Esophagus muscularis mucosa (tissue), 4 donors: ENCODE measurements around the gene PHACTR1. TPM values are rescaled to one million over a fixed set of nuclear protein-coding genes. Genes with fewer than 3 reads are reported as not detected.

Experiments used
- DNase-seq: peaks from one replicate; pipeline ENCODE4 v3.0.0-alpha.2; 2017; ENCODE audit errors: extremely low spot score
- H3K27ac ChIP-seq, 4 donors: fragments of 200-600 bp; sonication (generic); replicated peaks in 1 of 4; 1 replicate in 3 of 4; 2 replicates in 1 of 4; pipeline ENCODE4 v1.5.1; 2016 to 2019; ENCODE audit warnings: mild to moderate bottlenecking in 1 of 4
- H3K27me3 ChIP-seq, 4 donors: fragments of 200-600 bp; sonication (generic); one replicate each; pipeline versions ENCODE4 v1.5.1 to v1.6.0; 2016 to 2019
- H3K36me3 ChIP-seq, 4 donors: fragments of 200-600 bp; sonication (generic); one replicate each; pipeline ENCODE4 v1.5.1; 2016 to 2019
- H3K4me1 ChIP-seq, 4 donors: fragments of 200-600 bp; sonication (generic); one replicate each; pipeline ENCODE4 v1.5.1; 2016 to 2019
- H3K4me3 ChIP-seq, 4 donors: fragments of 200-600 bp; sonication (generic); 1 replicate in 2 of 4; 2 replicates in 2 of 4; pipeline ENCODE4 v1.5.1; 2016 to 2019; ENCODE audit warnings: mild to moderate bottlenecking in 4 of 4, moderate library complexity in 1 of 4
- H3K9me3 ChIP-seq, 4 donors: fragments of 200-600 bp; sonication (generic); 1 replicate in 3 of 4; 2 replicates in 1 of 4; pipeline ENCODE4 v1.5.1; 2016 to 2019
- EP300 ChIP-seq: sonication (generic); formaldehyde crosslinking; IDR thresholded peaks from one replicate; pipeline ENCODE4 v1.6.1; 2017; ENCODE audit warnings: antibody characterized with exemption
- POLR2A ChIP-seq: fragments of 450-650 bp; IDR thresholded peaks from one replicate; pipeline ENCODE4 v1.6.1; 2017; ENCODE audit warnings: antibody characterized with exemption, moderate library complexity, mild to moderate bottlenecking, low read depth
- POLR2AphosphoS5 ChIP-seq, 2 donors: sonication (generic); formaldehyde crosslinking; IDR thresholded peaks; one replicate each; pipeline ENCODE4 v1.6.1; 2017; ENCODE audit warnings: antibody characterized with exemption in 2 of 2
- WGBS: methylation state at CpG from one replicate; pipeline ENCODE4 v1.1.5; 2018; 5-methylcytosine and 5-hydroxymethylcytosine counted together
- intact Hi-C: fragments of 100-400 bp; cut with DNase I; formaldehyde crosslinking; loops from one replicate; pipeline ENCODE4 v1.15.1; 2023
- total RNA-seq, 4 donors: library from RNA; depleted of rRNA; stranded (reverse); fragments of >200 nt; gene quantifications; one replicate each; pipeline versions ENCODE4 v1.1.0 to v1.2.1, GENCODE V29; 2016
- TF ChIP-seq, protein P1 (sequence below), 3 experiments: fragments of 200-600 bp in 2 of 3; fragments of 450-650 bp in 1 of 3; sonication (generic) in 2 of 3; IDR thresholded peaks; one replicate each; pipeline ENCODE4 v1.5.1; 2017 to 2019; ENCODE audit warnings: antibody characterized with exemption in 3 of 3, mild to moderate bottlenecking in 2 of 3, moderate library complexity in 1 of 3

PHACTR1 gene
- total RNA-seq, 4 donors from 2014 or later = 0.83 to 4.2 (median 3.1) TPM

DNA sequence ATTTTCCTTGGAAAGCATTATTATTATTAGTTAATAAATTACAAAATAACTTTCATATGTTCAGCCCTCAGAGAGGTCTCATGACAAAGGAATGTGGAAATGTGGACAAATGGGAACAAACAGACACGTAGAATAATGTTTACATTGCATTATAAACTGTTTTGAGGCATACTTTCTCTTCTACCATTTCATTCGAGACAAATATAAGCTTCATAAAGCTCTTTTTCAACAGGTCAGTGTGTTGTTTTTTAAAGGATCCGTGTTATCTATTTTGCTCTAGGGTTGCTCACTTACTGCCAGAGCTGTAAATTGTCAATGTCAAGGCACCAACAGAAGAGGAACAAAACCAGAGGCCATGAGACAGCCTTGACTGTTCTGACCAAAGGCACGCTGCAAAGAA, 256.8 kb downstream of the PHACTR1 start:
- no peaks in the 10 kb centered on the region for H3K9me3 ChIP-seq
- H3K4me1 ChIP-seq = no peaks in the 10 kb centered on the region
- TF ChIP-seq EP300 (no peak), POLR2AphosphoS5 (IDR thresholded peaks at IDR 0.05) (no peak), POLR2A (no peak)
- TF ChIP-seq, protein P1, sequence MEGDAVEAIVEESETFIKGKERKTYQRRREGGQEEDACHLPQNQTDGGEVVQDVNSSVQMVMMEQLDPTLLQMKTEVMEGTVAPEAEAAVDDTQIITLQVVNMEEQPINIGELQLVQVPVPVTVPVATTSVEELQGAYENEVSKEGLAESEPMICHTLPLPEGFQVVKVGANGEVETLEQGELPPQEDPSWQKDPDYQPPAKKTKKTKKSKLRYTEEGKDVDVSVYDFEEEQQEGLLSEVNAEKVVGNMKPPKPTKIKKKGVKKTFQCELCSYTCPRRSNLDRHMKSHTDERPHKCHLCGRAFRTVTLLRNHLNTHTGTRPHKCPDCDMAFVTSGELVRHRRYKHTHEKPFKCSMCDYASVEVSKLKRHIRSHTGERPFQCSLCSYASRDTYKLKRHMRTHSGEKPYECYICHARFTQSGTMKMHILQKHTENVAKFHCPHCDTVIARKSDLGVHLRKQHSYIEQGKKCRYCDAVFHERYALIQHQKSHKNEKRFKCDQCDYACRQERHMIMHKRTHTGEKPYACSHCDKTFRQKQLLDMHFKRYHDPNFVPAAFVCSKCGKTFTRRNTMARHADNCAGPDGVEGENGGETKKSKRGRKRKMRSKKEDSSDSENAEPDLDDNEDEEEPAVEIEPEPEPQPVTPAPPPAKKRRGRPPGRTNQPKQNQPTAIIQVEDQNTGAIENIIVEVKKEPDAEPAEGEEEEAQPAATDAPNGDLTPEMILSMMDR (IDR thresholded peaks at IDR 0.05) = no peak

DNA sequence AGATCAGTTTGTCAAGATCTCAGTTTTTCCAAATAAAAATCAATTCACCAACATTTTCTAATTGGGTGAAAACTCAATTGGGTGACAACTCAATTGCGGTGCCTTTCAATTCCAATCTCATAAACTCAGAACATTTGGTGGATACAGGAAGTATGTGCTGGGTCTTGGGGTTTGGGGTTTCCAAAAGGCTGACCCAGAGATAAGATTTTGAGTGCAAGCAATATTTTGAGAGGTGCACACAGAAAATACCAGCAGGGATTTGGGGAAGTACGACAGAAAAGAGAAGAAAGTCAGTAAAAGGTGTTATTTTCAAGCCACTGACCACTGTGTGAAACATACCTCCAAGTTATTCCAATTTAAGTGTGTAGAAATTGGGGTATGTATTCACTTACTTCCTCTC, 258.0 kb downstream of the PHACTR1 start:
- no peak for DNase-seq
- H3K27ac ChIP-seq = no peak overlapping the region
- H3K9me3 ChIP-seq = no peaks in the 10 kb centered on the region
- no peak overlapping the region for H3K4me3 ChIP-seq
- no peaks in the 10 kb centered on the region for H3K27me3 ChIP-seq
- TF ChIP-seq POLR2A = no peak
- TF ChIP-seq POLR2AphosphoS5 (IDR thresholded peaks at IDR 0.05) = no peak
- no peak for TF ChIP-seq EP300
- TF ChIP-seq, protein P1 (IDR thresholded peaks at IDR 0.05) = no peak
- 93% methylated on average over 2 of the region's 2 CpGs for WGBS
- no peaks in the 10 kb centered on the region for H3K36me3 ChIP-seq
- intact Hi-C loops = no loop called here
- H3K4me1 ChIP-seq = no peaks in the 10 kb centered on the region

More for the DNA sequence above, 256.8 kb downstream of the PHACTR1 start:
- WGBS = 53% methylated on average over 4 of the region's 4 CpGs
- Histone ChIP-seq H3K4me3 (no peak overlapping the region), H3K27me3 (no peaks in the 10 kb centered on the region), H3K36me3 (no peaks in the 10 kb centered on the region), H3K27ac (no peak overlapping the region)
- intact Hi-C loops = no loop called here
- DNase-seq = no peak

DNA sequence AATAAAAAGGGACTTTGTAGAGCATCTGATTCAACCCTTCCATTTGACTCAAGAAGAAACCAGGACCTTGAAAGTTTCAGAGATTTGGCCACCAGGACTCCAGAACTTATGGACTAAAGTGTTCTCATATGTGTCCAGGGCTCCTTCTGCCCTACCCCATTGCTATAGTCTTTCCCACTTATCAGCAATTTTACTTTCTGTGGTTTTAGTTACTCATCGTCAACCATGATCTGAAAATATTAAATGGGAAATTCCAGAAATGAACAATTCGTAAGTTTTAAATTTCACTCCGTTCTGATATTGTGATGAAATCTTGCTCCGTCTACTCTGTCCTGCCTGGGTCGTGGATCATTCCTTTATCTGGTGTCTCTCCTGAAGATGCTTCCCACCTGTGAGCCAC, 259.8 kb downstream of the PHACTR1 start:
- Histone ChIP-seq H3K9me3 (peaks cover 0 to 2% (median 0%) of the 10 kb centered on the region in 4 donors), H3K27me3 (no peaks in the 10 kb centered on the region), H3K4me3 (no peak overlapping the region), H3K4me1 (no peaks in the 10 kb centered on the region), H3K27ac (no peak overlapping the region), H3K36me3 (no peaks in the 10 kb centered on the region)
- no peak for TF ChIP-seq EP300
- no peak for TF ChIP-seq POLR2A
- TF ChIP-seq, protein P1 (IDR thresholded peaks at IDR 0.05) = no peak
- no peak for TF ChIP-seq POLR2AphosphoS5 (IDR thresholded peaks at IDR 0.05)
- no peak for DNase-seq
- WGBS = 91% methylated on average over 5 of the region's 5 CpGs
- intact Hi-C loops = no loop called here

DNA sequence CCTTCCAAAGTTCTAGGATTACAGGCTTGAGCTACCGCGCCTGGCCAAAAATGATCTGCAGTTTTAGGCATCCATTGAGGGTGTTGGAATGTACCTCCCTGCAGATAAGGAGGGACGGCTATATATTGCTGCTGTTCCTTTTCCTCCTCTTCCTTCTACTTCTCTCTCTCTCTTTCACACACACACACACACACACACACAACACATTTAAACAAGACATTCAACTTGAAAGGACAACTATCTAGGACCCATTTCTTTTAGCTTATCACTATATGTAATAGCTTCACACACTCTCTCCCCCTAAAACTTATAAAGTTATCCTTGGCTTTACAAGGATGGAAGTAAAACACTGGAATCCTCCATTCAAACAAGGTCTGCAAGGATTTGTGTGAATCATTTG, 260.6 kb downstream of the PHACTR1 start:
- intact Hi-C loops = no loop called here
- Histone ChIP-seq H3K4me1 (no peaks in the 10 kb centered on the region), H3K27me3 (no peaks in the 10 kb centered on the region), H3K27ac (no peak overlapping the region), H3K9me3 (peaks cover 0 to 6% (median 0%) of the 10 kb centered on the region in 4 donors), H3K4me3 (no peak overlapping the region), H3K36me3 (no peaks in the 10 kb centered on the region)
- DNase-seq = no peak
- no peak for TF ChIP-seq EP300
- 94% methylated on average over 3 of the region's 3 CpGs for WGBS

DNA sequence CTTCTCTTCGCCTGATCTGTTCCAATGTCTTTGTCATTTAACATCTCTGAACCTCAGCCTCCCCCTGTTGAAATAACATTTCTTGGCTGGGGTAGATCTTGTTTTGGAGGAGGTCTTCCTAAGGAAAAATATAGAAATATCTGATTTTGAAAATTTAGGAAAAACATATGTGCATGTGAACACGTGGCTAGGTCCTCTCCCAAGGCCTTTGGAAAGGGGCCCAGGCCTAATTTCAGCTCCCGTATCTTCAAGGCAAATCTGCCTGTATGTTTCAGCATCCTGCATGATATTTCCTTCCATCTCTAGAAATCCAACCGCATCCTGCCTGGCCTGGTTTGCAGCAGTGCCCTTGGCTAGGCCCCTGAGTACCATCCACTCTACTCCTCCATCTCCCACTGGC, 261.2 kb downstream of the PHACTR1 start:
- Histone ChIP-seq H3K36me3 (no peaks in the 10 kb centered on the region), H3K9me3 (peaks cover 0 to 6% (median 0%) of the 10 kb centered on the region in 4 donors), H3K27ac (no peak overlapping the region), H3K4me1 (no peaks in the 10 kb centered on the region), H3K27me3 (no peaks in the 10 kb centered on the region), H3K4me3 (no peak overlapping the region)
- 76% methylated on average over 4 of the region's 4 CpGs for WGBS
- TF ChIP-seq POLR2A (no peak), EP300 (no peak), POLR2AphosphoS5 (IDR thresholded peaks at IDR 0.05) (no peak)
- TF ChIP-seq, protein P1 (IDR thresholded peaks at IDR 0.05) = no peak
- intact Hi-C loops = no loop called here
- no peak for DNase-seq
